Measurements from ENCODE around the gene PIP5K1B. TPM values are rescaled to one million over a fixed set of nuclear protein-coding genes. Genes with fewer than 3 reads are reported as not detected.

The PIP5K1B gene
- total and polyA plus RNA-seq, 2 donors (not counting 3 experiments of a cell fraction or from before 2014, with no cell fraction given): 0.27 TPM; not detected in 1

GRCh38 chr9:68669218-68669617, 35.8 kb upstream of the PIP5K1B start:
- Histone ChIP-seq H3K9me1 (replicated peaks; ENCODE audit: control insufficient read depth, extremely low read depth, insufficient read depth, low read length) (no peaks in the 10 kb centered on the region), H3K27ac (ENCODE audit: insufficient read depth, low read depth, low read length) (no peak overlapping the region), H4K20me1 (replicated peaks; ENCODE audit: control insufficient read depth, extremely low read depth, insufficient read depth, low read length) (no peaks in the 10 kb centered on the region), H3K4me3 (replicated peaks in 1 of 3; ENCODE audit: insufficient read depth in 1 of 3, low read depth in 1 of 3, low read length in 3 of 3) (no peak overlapping the region), H2AFZ (ENCODE audit: low read depth, low read length) (no peak overlapping the region), H3K9ac (replicated peaks; ENCODE audit: extremely low read depth, insufficient read depth, low read length) (no peak overlapping the region), H3K27me3 (ENCODE audit: control insufficient read depth in 2 of 2, insufficient read depth in 2 of 2, low read length in 2 of 2) (no peaks in the 10 kb centered on the region), H3K9me3 (replicated peaks; ENCODE audit: control insufficient read depth, insufficient read depth, low read length) (no peaks in the 10 kb centered on the region), H3K4me1 (ENCODE audit: control insufficient read depth, extremely low read depth, insufficient read depth, low read length) (peaks cover 9% of the 10 kb centered on the region), H3K4me2 (ENCODE audit: insufficient read depth, low read length) (peak overlapping the region; percentile 5), H3K36me3 (ENCODE audit: control insufficient read depth in 2 of 2, extremely low read depth in 1 of 2, insufficient read depth in 2 of 2, low read length in 2 of 2) (no peaks in the 10 kb centered on the region), H3K79me2 (ENCODE audit: control insufficient read depth, insufficient read depth, low read length) (no peaks in the 10 kb centered on the region)
- peak; percentile 43 for DNase-seq (ENCODE audit: low read depth, low spot score)
- dilution Hi-C loops (cut with MboI; ENCODE audit: extremely low pct_ligation_motif_present, low sequenced_read_pairs): no loop called here
- ChIA-PET CTCF (no interaction called here), POLR2A (no interaction called here)
- FAIRE-seq: peak; percentile 83
- TF ChIP-seq EZH2 (IDR thresholded peaks at IDR 0.05; ENCODE audit: borderline replicate concordance, low read depth, low read length, severe bottlenecking) (no peak), FOS (IDR thresholded peaks at IDR 0.05; ENCODE audit: borderline replicate concordance, insufficient read depth, low read length) (peak; percentile 22)
- BruUV-seq (replicated peaks): no TSS peak
- intact Hi-C loops (cut with micrococcal nuclease): no loop called here

- H3K9me1 ChIP-seq (replicated peaks; ENCODE audit: control insufficient read depth, extremely low read depth, insufficient read depth, low read length): no peaks in the 10 kb centered on the region
- H2AFZ ChIP-seq (ENCODE audit: low read depth, low read length): no peak overlapping the region
- H3K9ac ChIP-seq (replicated peaks; ENCODE audit: extremely low read depth, insufficient read depth, low read length): no peak overlapping the region
- intact Hi-C loops (cut with micrococcal nuclease) (no loop called here), dilution Hi-C loops (cut with MboI; ENCODE audit: extremely low pct_ligation_motif_present, low sequenced_read_pairs) (no loop called here)
- DNase-seq (ENCODE audit: low read depth, low spot score) (no peak), FAIRE-seq (no peak)
- no peak overlapping the region for H3K27ac ChIP-seq (ENCODE audit: insufficient read depth, low read depth, low read length)
- H3K4me3 ChIP-seq (replicated peaks in 1 of 3; ENCODE audit: insufficient read depth in 1 of 3, low read depth in 1 of 3, low read length in 3 of 3): no peak overlapping the region
- H4K20me1 ChIP-seq (replicated peaks; ENCODE audit: control insufficient read depth, extremely low read depth, insufficient read depth, low read length): no peaks in the 10 kb centered on the region
- H3K9me3 ChIP-seq (replicated peaks; ENCODE audit: control insufficient read depth, insufficient read depth, low read length): no peaks in the 10 kb centered on the region
- H3K79me2 ChIP-seq (ENCODE audit: control insufficient read depth, insufficient read depth, low read length): no peaks in the 10 kb centered on the region
- peaks cover 9% of the 10 kb centered on the region for H3K4me1 ChIP-seq (ENCODE audit: control insufficient read depth, extremely low read depth, insufficient read depth, low read length)
- H3K36me3 ChIP-seq (ENCODE audit: control insufficient read depth in 2 of 2, extremely low read depth in 1 of 2, insufficient read depth in 2 of 2, low read length in 2 of 2): no peaks in the 10 kb centered on the region
- CTCF ChIA-PET: interaction anchor here (1.2 kb wide), 1 partner anchor 255 kb away, joined by 3 read pairs; no protein-coding TSS in a partner anchor
- no peak overlapping the region for H3K4me2 ChIP-seq (ENCODE audit: insufficient read depth, low read length)
- POLR2A ChIA-PET: no interaction called here
- no peaks in the 10 kb centered on the region for H3K27me3 ChIP-seq (ENCODE audit: control insufficient read depth in 2 of 2, insufficient read depth in 2 of 2, low read length in 2 of 2)
- TF ChIP-seq JUN (IDR thresholded peaks at IDR 0.05; ENCODE audit: borderline replicate concordance, insufficient read depth, insufficient read length, low read depth) (no peak), CTCF (IDR thresholded peaks at IDR 0.05; ENCODE audit: extremely low read depth in 1 of 2, insufficient read depth in 1 of 2, low read depth in 1 of 2, low read length in 2 of 2) (no peak), FOS (IDR thresholded peaks at IDR 0.05; ENCODE audit: borderline replicate concordance, insufficient read depth, low read length) (no peak), POLR2AphosphoS5 (IDR thresholded peaks at IDR 0.05; ENCODE audit: insufficient read depth, low read depth, low read length) (no peak), EZH2 (IDR thresholded peaks at IDR 0.05; ENCODE audit: borderline replicate concordance, low read depth, low read length, severe bottlenecking) (no peak), MAX (IDR thresholded peaks at IDR 0.05; ENCODE audit: insufficient read depth, insufficient read length) (no peak), POLR2A (IDR thresholded peaks at IDR 0.05; ENCODE audit: low read depth, low read length) (no peak), MYC (IDR thresholded peaks at IDR 0.05; ENCODE audit: low read depth, low read length) (no peak), GATA2 (IDR thresholded peaks at IDR 0.05; ENCODE audit: insufficient read depth, insufficient read length, low read depth, low read length) (no peak)
- BruUV-seq (replicated peaks): no TSS peak
Observed at GRCh38 chr9:68672215-68672614, 32.8 kb upstream of the PIP5K1B start.
